NCI-H2171 (cell line): ENCODE results near the gene UBE3B.
A peak's percentile ranks its signal among the peaks of the same experiment; 100 is the strongest.
"Not testable (repeated sequence)": the region's sequence is repeated elsewhere in the genome, so short reads cannot be mapped to it uniquely, and the experiment has no call there.

ENCODE experiments used
- DNase-seq: peaks from one replicate; lab custom pipeline; 2025; lab: John Stamatoyannopoulos, UW

The UBE3B gene

DNA sequence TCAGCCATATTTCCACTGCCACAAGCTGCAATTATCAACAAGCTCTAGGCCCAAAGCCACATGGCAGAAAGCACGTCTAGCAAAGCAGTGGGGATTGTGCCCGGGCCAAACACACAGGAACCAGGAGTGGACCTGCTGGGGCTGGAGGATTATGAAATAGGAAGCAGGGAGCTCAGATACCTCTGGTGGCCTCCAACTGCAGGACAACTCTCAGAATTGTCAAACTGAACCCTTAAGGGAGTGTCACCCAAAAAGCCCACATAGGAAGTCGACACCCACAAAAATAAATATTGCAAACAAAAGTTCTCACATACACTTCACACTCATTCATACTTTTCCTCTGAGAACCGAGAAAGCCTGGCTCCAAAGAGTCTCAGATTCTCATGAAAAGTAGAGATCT is 26.5 kb upstream of the UBE3B start:
- no peak for DNase-seq

DNA sequence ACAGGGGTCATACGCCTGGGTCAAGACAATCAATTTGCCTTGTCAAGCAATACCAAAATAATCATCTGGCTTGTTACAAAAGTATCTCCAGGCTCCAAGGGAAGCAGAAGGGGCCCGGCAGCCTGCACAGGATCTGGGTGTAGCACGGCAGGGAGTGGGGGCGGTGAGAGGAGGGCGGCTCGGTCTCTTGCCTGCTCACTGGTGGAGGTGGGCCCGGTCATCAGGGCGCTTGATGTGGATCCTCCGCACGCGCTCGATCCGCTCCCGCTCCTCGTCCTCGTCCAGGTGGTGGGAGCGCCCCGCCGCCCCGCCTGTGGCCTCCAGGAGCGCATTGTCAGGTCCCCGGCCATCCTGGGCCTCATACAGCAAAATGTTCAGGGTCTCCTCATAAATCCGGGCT is 26.0 kb upstream of the UBE3B start:
- DNase-seq: no peak

DNA sequence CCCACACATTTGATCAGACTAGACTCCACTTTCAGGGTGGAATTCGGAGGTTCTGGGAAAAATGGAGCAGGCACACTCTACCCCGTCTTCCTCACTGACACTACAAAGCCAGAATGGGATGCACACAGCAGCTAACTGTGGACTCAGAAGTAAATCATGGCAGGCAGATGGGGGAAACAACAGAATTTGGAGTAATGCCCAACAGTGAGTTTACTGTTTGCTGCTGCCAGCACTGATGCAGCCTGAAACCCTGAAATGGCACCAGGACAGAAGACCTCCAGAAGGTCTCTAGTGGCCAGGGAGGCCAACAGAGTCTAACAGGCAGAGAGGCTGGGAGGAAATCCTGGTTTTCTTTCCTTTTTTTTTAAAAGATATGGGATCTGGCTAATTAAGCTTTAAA is 24.9 kb upstream of the UBE3B start:
- DNase-seq: peak; percentile 15

DNA sequence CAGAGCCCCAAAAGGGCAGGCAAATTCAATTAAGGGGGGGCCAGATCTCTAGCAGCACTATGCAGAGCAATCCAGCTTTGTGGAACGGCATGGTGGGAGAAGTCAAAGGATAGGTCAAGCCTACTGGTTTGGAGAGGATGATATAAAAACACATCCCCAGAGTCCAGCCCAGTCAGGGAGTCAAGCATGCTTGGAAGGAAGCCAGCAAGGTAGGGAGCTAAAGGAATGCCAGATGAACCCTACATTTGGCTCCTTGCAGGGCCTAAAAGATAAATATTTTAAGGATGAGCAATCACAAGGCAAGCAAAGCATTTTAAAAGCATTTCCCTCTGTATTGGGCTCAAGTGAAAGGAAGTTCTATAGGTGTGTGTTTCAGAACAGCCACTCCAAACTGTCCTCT is 21.7 kb upstream of the UBE3B start:
- DNase-seq: no peak

DNA sequence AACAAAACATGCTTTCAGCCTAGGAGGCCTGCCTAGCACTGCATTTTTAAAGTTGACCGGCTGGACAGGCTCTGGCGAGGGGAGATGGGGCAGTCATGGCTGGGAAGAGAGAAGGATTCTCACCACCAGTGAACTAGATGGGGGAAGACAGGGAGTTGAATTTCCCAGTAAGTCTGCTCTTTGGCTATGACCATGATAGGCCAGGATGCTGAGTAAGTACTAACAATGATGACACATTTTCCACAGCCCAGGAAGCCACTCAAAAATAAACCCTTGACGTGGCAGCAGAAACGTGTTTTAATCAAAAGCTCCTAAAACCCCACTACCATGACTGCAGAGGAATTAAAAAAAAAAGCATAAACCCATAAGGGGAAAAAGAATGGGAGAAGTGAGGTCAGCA is 19.3 kb upstream of the UBE3B start:
- DNase-seq: no peak

DNA sequence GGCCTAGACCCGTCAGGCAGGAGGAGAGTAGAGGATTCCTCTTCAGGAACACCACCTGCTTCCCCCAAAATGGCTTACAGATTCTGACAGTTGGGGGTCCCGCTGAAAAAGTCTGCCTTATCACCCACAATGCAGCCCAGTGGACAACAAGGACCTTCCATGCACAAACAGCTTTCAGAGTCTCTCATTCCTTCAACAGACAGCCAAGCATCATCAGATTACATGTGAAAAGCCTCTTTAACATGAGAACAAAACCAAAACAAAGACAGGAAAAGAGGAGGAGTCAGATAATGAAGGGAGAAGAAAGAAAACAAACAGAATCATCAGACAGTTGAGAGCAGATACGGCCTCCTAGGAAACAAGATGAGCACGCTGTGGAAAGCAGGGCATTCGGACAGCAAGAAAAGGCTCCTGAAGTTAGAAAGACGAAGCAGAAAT is 18.6 kb upstream of the UBE3B start:
- DNase-seq: no peak

DNA sequence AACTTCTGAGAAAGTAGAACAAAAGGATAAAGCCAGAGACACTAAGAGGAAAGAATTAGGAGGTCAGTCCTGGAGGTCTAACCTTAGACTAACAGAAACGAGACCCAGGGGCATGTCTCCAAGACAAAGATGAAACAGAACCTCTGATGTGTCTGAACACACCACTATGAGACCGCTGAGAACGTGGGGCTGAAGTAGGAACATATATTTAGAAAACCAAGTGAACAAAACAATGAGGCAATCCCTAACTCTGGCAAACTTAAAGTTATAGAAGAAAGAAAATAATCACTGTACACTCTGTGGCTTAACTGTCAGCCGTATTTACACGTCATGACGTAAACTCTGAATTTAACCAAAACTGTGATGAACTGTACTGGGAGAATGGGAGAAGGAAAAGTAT is 18.2 kb upstream of the UBE3B start:
- DNase-seq: no peak

DNA sequence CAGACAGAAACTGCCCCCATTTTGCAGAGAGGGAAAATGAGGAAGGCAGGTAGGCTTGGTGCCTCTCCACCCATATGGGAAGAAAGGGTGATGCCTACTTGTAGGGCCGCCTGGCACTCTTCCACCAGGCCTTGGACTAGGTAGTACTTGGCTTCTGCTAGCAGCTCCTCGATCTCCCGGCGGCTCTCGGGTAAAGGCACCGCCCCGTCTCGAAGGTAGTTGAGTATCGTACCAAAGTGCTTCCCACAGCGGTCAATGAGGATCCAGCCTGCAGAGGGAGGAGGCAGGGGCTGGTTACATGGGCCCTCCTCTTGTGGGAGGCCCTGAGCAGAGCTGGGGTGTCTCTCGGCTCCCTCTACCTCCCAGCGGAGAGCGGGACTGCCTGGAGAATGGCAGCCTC is 16.9 kb upstream of the UBE3B start:
- DNase-seq: no peak

DNA sequence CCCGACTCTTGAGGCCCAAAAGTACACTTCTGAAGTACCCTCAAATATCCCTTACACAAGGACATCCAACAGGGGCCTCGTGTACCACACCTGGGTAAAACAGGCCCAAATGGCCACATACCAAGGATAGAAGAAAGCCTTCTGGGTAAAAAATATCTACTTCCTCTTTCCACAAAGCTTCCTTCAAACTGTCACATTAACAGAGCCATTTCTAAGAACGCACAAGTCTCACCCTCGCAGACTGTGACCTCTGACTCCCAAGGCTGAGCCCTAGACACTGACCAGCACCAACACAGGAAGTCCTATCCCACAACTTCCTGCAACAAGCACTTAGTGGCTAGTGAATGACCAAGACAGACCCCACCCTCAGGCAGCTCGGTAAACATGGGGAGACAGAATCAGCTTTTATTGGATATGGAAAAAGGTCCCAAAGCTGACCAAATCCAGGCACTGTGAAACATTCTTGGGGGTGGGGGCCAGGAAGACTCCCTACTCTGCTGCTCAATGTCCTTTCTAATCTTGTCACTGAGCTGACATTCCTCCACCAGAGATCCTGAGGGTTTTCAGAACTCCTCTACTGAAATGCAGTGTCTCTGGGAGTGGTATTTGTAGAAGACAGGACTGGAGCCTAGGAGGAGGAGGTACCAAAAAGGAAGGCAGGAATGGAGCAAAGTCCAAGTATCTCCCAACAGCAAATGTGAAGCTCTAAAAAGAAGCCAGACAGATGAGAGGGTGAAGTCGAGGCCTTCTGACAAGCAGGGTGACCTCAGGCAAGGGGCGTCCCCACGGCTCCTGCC is 16.2 kb upstream of the UBE3B start:
- DNase-seq: no peak

DNA sequence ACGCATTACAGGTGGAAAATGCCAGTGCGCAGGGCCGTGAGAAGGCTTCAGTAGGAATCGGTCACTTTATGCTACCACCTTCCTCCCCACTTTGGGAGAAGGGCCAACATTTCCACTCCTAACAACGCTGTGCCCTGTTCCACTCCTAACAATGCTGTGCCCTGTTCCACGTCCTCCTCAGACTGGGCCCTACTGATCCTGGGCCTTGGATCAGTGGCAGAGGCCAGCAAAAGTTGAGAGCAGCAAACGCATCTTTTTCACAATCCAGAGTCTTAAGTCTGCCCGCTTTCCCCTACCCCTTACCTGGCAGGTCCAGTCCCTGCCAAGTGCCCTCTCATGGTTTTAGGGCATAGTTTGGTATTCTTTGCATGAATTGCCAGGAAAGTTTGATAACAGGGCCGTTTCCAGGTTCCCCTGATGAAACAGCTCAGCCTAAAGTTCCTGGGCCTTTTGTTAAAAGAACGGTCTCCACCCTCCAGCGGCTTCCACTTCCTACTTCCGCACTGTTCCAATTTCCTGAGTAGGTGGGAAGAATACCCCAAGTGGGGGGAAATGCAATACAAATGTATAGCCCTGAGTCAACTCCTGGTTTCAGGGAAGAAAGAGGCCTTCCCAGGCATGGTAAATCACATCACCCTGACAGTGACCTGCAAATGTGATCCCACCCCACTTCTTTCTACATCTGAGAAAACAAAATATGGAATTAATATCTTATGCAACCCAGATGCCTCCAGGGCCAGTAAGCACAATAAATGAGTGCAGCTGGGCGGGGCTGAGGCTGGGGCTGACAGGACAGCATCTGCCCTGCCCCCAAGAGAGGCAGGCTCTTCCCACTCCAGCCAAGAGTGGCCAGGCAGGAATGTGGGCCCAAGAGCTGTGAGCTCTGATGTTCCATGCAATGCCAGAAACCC is 15.3 kb upstream of the UBE3B start:
- no peak for DNase-seq

DNA sequence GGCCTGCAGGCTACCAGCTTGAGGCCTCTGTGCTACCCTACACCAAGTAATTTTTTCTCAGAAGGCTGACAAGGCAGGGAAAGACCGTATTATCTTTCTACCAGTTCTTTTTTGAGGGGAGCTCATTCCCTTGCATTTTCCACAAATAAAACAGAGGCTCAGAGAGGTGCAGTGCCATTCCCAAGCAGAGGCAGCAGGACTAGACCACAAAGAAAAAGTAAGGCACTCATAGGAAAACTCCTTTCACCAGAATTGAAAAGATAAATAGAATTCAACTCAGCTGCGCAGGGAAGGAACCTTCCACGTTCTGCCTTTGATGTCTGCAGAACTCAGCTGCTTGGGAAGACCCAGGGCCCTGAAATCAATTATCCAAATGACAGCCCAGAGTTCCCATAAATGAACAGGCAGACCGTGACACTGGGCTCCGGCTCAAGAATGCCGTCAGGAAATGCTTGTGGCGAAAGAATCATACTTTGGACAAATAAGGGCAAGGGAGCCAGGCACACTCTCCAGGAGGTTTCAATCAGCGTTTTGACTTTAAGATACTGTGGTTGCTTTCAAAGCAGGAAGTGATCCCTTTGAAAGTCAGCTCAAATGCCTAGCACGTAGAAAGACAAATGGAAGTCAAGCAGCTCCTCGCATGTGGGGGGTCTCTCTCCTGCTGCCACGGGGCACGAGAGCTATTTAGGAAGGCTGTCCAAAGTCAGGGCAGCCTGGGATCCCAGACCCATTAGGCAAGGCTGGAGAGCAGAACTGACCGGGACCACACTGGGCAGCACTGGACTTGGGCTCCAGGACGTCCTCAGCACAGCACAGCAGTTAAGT is 14.4 kb upstream of the UBE3B start:
- no peak for DNase-seq

DNA sequence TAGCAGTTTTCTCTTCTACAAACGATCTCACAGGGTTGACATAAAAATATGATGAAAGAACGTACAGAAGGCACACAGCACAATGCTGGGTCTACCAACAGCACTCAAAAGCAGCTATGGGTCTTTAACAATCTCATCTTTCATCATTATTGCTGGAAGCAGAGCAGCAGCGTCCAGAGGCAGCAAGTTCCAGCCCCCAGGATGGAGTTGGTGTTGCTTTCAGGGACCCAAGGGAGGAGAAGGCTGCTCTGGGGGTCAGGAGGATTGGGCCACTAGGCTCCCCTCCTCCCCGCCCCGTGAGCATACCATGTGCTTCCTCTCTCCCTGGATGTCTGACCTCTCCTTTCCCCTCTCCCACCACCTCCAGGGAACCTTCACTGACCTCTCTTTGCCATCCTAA is 13.7 kb upstream of the UBE3B start:
- no peak for DNase-seq

DNA sequence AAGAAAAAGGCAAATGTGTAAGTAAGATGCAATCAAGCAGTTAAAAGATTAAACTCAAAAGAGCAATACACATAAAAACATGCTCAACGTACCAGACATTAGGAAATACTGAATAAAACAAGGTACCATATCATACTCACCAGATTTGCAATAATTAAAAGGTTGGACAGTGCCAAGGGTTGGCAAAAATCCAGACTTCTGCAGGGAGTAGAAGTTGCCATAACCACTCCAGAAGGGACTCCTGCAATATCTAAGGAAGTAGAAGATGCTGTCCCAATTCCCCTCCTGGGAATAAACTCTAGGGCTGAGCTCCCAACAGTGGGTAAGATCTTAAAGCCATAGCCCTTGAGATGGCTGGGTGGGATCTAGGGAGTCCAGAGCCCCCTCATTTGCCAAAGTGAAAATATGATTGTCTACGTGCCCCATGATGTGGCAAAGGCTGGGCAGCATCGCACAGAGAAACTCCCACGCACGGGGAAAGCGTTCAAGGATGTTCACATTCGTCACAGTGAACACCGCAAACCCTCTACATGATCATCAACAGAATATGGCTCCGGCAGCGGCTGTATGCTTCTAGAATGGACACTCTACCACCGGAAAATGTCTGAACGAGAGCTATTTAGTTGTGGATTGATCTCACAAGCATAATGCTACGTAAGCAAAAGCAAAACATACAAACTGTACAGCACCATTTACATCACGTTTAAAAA is 12.6 kb upstream of the UBE3B start:
- no peak for DNase-seq

DNA sequence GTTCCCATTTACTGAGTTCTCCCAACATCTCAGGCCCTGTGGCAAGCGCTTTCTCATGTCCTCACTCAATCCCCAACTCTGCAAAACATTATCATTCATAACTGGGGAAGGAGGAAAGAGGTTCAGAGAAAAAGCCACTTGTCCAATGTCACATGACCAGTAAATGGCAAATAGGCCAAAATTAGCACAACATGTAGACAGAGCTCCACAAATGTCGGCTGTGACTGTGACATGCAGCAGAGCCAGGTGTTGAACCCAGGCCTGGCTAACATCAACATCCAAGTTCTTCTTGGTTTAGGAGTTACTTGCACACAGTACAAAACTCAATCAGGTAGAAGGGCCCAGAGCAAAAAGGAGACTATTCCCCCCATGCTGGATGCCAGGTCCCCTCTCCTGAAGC is 11.1 kb upstream of the UBE3B start:
- DNase-seq: no peak

DNA sequence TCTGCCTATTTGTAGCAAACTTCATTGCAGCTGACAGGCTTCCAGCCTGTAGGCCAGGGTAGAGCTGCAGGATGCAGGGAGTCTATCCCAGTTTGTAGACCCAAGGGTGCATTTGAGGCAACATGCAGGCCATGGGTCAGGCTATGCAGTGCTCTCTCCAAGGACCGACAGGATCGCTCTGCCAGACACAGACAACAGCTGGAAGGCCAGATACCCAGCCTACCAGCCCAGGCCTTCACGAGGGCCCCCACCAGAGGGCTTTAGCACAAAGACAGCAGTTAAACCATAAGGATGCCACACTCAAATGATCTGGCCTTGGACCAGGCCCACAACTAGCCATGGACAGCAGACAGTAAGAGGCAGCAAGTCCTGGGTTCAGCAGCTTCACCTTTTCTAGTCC is 10.6 kb upstream of the UBE3B start:
- no peak for DNase-seq

DNA sequence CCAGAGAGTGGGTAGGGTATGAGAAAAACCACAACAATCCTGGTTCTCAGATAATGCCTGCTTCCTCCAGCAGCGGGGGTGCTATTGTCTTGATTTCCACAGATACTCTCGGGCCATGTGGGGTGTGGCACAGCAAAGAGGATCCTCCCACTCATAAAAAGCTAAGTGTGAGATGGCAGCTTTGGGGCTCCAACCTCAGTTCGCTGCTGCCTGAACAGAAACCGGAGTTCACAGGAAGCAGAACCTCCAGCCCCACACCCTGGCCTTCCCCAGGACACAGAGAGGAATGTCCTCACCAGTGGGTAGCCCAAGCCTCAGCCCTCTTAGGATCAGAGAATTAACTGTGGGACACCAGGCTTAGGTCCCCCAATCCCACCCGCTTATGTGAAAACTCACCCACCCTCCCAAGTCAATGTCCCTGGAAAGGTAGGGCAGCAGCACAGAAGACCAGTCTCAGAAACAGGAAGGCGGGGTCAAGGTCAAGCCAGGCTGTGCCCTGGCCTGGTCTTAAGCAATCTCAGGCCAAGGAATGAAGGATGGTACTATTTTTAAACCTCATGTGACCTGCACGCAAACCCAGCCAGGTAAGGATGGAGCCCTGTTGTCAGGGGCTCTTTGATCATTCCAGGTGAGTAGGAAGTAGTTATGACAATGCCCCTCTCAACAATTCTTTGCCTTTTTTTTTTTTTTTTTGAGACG is 9.3 kb upstream of the UBE3B start:
- DNase-seq: no peak

DNA sequence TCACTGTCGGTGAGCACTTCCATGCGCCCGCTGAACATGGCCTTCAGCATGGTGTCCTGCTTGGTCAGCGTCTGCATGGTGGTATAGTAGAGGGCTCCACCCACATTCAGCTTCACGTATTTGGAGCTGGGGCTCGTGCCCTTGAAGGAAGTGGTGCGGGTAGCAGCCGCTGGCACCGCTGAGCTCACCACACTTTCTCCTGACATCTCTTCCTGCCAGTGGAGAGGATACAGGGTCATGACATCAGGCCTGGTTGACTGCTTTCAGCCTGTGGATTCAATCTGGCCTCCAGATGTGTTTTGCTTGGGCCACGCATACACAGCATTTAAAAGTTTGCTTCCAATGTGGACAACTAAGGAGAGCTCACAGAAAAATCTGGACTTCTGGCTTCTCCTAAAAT is 7.9 kb upstream of the UBE3B start:
- DNase-seq: no peak

DNA sequence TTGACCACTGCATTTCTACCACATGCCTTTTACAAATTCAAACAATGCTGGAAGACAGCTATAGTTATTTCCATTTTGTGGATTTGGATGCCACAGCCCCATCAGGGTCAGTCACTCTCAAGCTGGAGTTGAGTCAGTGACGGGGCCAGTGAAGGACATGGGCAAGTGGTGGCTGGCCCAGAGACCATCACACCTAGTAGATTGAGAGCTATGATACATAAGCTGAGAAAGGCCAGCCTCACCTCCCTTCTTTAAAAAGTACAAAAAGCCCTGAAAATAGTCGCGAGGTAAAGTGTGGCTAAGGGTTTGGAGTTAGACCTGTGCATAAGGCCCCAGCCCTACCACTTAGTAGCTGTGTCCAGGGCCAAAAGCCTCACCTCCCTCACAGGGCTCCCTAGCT is 4.4 kb upstream of the UBE3B start:
- no peak for DNase-seq

DNA sequence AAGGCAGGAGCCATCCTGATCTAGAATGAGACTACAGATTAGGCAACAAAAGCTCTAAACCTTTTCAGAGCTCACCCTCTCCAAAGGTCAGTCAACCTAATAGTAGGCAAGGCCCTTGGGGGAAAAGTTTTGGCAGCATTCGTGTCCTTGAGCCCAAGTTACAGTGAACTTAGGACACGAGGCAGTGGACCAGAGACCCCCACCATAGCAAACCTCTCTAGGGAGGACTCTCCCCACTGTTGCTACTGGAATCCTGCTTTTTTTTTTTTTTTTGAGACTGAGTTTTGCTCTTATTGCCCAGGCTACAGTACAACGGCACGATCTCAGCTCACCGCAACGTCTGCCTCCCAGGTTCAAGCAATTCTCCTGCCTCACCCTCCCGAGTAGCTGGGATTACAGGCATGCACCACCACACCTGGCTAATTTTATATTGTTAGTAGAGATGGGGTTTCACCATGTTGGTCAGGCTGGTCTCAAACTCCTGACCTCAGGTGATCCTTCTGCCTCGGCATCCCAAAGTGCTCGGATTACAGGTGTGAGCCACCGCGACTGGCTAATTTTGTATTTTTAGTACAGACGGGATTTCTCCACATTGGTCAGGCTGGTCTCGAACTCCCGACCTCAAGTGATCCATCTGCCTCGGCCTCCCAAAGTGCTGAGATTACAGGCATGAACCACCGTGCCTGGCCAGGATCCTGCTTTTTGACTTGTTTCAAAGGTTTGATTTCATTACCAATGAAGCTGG is 3.7 kb upstream of the UBE3B start:
- DNase-seq: not testable (repeated sequence)

DNA sequence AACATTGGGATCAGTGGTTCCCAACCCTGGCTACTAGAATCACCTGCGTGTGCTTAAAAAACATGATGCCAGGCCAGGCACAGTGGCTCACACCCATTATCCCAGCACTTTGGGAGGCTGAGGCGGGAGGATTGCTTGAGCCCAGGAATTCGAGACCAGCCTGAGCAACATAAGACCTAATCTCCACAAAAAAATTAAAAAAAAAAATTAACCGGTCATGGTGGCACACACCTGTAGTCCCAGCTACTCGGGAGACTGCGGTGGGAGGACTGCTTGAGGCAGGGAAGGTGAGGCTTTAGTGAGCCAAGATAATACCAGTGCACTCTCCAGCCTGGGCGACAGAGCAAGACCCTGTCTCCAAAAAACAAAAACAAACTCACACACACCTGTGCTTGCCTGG is 2.3 kb upstream of the UBE3B start:
- no peak for DNase-seq
